Panc1 (cell line): ENCODE measurements around the gene MFSD6. TPM values are rescaled to one million over a fixed set of nuclear protein-coding genes. Genes with fewer than 3 reads are reported as not detected.

Experiments
- ATAC-seq: fragments of 200-7000 bp; cut with Tn5 transposase; 2 replicates; pipeline ENCODE4 v1.9.1; 2020; ENCODE audit warnings: mild to moderate bottlenecking, moderate library complexity
- BruUV-seq: library from RNA; stranded (reverse); fragments of 400-500 nt; replicated peaks from 2 replicates; lab custom pipeline; 2021; lab: Mats Ljungman, UMichigan
- CTCF ChIA-PET: fragments of 300-600 bp; sonication (Branson Sonifier 250); formaldehyde crosslinking; loops from one replicate; lab custom pipeline; 2022; ENCODE audit warnings: antibody characterized with exemption; lab: Charles Lee
- POLR2A ChIA-PET: fragments of 300-600 bp; sonication (Branson Sonifier 250); formaldehyde crosslinking; loops from one replicate; lab custom pipeline; 2022; ENCODE audit warnings: antibody characterized with exemption; lab: Charles Lee
- DNase-seq: peaks from one replicate; pipeline ENCODE4 v3.0.0-alpha.2; 2010; ENCODE audit warnings: low read depth, low spot score
- H3K27ac ChIP-seq: 2 replicates; pipeline ENCODE4 v1.5.1; 2011; ENCODE audit warnings: mild to moderate bottlenecking, low read length, inconsistent platforms
- H3K27me3 ChIP-seq: fragments of 200-500 bp; sonication (Bioruptor generic); 2 replicates; pipeline ENCODE4 v1.6.0; 2014; ENCODE audit warnings: low read length, inconsistent platforms; ENCODE audit not compliant: control insufficient read depth, insufficient read depth
- H3K36me3 ChIP-seq: fragments of 200-500 bp; sonication (Bioruptor generic); 2 replicates; pipeline ENCODE4 v1.5.1; 2014; ENCODE audit warnings: inconsistent platforms, mild to moderate bottlenecking, low read length, moderate library complexity; ENCODE audit not compliant: control insufficient read depth, insufficient read depth
- H3K4me1 ChIP-seq: 2 replicates; pipeline ENCODE4 v1.5.1; 2011; ENCODE audit warnings: inconsistent platforms, mild to moderate bottlenecking, low read length, moderate library complexity; ENCODE audit not compliant: control insufficient read depth, insufficient read depth
- H3K4me3 ChIP-seq, 2 experiments: 2 replicates each; pipeline ENCODE4 v1.5.1; 2011 to 2012; ENCODE audit warnings: low read depth in 2 of 2, low read length in 2 of 2, mild to moderate bottlenecking in 2 of 2, inconsistent platforms in 1 of 2, moderate library complexity in 1 of 2
- H3K9me3 ChIP-seq: fragments of 200-500 bp; sonication (Bioruptor generic); 2 replicates; pipeline ENCODE4 v1.5.1; 2014; ENCODE audit warnings: low read depth, mild to moderate bottlenecking, inconsistent platforms, low read length, moderate library complexity; ENCODE audit not compliant: control insufficient read depth, insufficient read depth
- CTCF ChIP-seq: fragments of 450-650 bp; IDR thresholded peaks from 2 replicates; pipeline ENCODE4 v1.5.1; 2017; ENCODE audit warnings: mild to moderate bottlenecking
- POLR2AphosphoS5 ChIP-seq: IDR thresholded peaks from 2 replicates; pipeline ENCODE4 v1.6.1; 2012; ENCODE audit warnings: mild to moderate bottlenecking, low read depth, low read length, moderate library complexity
- SIN3A ChIP-seq: IDR thresholded peaks from 2 replicates; pipeline ENCODE4 v1.6.1; 2012; ENCODE audit warnings: low read depth, mild to moderate bottlenecking, low read length, moderate library complexity, borderline replicate concordance; ENCODE audit not compliant: insufficient read depth
- TCF7L2 ChIP-seq: IDR thresholded peaks from 2 replicates; pipeline ENCODE4 v1.6.1; 2011; ENCODE audit warnings: mild to moderate bottlenecking, low read depth, low read length, inconsistent platforms
- in situ Hi-C: cut with HindIII; loops from 2 replicates; pipeline ENCODE4 v1.10.0; 2016; ENCODE audit warnings: low sequenced_read_pairs, low pct_unique_long_range_greater_than_20kb
- intact Hi-C: fragments of 100-400 bp; cut with micrococcal nuclease; formaldehyde crosslinking; loops from one replicate; pipeline ENCODE4 v1.10.0; 2022; ENCODE audit not compliant: unreplicated experiment
- total RNA-seq: library from RNA; stranded (reverse); gene quantifications from one replicate; pipeline ENCODE4 v1.2.1, GENCODE V29; 2021; ENCODE audit not compliant: unreplicated experiment
- TF ChIP-seq, protein P1 (sequence below), 2 experiments: IDR thresholded peaks; 2 replicates each; pipeline ENCODE4 v1.6.1; 2011 to 2012; ENCODE audit warnings: low read depth in 2 of 2, control low read depth in 1 of 2, low read length in 1 of 2, mild to moderate bottlenecking in 1 of 2, moderate library complexity in 1 of 2; ENCODE audit not compliant: insufficient read depth in 1 of 2

Gene MFSD6
- total RNA-seq, 1 experiment from 2014 or later = 10.4 TPM

GRCh38 chr2:190456833-190457232, 48.7 kb downstream of the MFSD6 start:
- no TSS peak for BruUV-seq
- no peak overlapping the region for H3K27ac ChIP-seq
- intact Hi-C loops (no loop called here), in situ Hi-C loops (no loop called here)
- ATAC-seq (no peak), DNase-seq (no peak)
- TF ChIP-seq POLR2AphosphoS5 = no peak
- no peaks in the 10 kb centered on the region for H3K36me3 ChIP-seq
- H3K4me1 ChIP-seq = no peaks in the 10 kb centered on the region
- no peak overlapping the region for H3K4me3 ChIP-seq
- CTCF ChIA-PET = no interaction called here
- POLR2A ChIA-PET = no interaction called here
- no peaks in the 10 kb centered on the region for H3K9me3 ChIP-seq
- H3K27me3 ChIP-seq = no peaks in the 10 kb centered on the region

DNA sequence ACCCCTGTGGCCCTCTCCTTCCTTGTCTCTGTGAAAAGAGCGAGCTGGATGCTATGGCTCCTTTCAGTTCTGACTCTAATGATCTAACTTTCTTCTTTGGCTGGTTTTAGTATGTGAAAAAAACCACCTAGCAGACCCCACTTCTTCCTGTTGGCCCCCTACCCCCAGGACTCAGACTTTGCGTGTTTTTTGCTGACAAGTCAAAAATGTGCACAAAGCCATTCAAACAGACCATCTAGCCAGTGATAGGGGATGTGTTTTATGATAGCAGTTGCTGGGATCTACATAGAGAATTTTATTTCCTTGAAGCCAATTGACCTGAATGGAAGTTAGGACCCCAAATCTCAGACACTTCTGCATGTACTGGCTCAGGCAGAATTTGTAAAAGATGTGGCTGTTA, 49.1 kb downstream of the MFSD6 start:
- intact Hi-C loops = no loop called here
- ChIA-PET POLR2A (no interaction called here), CTCF (no interaction called here)
- in situ Hi-C loops = no loop called here
- Histone ChIP-seq H3K27me3 (no peaks in the 10 kb centered on the region), H3K4me3 (no peak overlapping the region), H3K27ac (no peak overlapping the region), H3K36me3 (no peaks in the 10 kb centered on the region), H3K4me1 (no peaks in the 10 kb centered on the region), H3K9me3 (no peaks in the 10 kb centered on the region)
- no peak for ATAC-seq
- DNase-seq = no peak
- no TSS peak for BruUV-seq
- TF ChIP-seq POLR2AphosphoS5 (no peak), SIN3A (no peak), CTCF (no peak), TCF7L2 (no peak)
- TF ChIP-seq, protein P1, sequence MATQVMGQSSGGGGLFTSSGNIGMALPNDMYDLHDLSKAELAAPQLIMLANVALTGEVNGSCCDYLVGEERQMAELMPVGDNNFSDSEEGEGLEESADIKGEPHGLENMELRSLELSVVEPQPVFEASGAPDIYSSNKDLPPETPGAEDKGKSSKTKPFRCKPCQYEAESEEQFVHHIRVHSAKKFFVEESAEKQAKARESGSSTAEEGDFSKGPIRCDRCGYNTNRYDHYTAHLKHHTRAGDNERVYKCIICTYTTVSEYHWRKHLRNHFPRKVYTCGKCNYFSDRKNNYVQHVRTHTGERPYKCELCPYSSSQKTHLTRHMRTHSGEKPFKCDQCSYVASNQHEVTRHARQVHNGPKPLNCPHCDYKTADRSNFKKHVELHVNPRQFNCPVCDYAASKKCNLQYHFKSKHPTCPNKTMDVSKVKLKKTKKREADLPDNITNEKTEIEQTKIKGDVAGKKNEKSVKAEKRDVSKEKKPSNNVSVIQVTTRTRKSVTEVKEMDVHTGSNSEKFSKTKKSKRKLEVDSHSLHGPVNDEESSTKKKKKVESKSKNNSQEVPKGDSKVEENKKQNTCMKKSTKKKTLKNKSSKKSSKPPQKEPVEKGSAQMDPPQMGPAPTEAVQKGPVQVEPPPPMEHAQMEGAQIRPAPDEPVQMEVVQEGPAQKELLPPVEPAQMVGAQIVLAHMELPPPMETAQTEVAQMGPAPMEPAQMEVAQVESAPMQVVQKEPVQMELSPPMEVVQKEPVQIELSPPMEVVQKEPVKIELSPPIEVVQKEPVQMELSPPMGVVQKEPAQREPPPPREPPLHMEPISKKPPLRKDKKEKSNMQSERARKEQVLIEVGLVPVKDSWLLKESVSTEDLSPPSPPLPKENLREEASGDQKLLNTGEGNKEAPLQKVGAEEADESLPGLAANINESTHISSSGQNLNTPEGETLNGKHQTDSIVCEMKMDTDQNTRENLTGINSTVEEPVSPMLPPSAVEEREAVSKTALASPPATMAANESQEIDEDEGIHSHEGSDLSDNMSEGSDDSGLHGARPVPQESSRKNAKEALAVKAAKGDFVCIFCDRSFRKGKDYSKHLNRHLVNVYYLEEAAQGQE (IDR thresholded peaks at IDR 0.05; ENCODE audit: insufficient read depth in 1 of 2, low read depth in 2 of 2, low read length in 1 of 2) = no peak

DNA sequence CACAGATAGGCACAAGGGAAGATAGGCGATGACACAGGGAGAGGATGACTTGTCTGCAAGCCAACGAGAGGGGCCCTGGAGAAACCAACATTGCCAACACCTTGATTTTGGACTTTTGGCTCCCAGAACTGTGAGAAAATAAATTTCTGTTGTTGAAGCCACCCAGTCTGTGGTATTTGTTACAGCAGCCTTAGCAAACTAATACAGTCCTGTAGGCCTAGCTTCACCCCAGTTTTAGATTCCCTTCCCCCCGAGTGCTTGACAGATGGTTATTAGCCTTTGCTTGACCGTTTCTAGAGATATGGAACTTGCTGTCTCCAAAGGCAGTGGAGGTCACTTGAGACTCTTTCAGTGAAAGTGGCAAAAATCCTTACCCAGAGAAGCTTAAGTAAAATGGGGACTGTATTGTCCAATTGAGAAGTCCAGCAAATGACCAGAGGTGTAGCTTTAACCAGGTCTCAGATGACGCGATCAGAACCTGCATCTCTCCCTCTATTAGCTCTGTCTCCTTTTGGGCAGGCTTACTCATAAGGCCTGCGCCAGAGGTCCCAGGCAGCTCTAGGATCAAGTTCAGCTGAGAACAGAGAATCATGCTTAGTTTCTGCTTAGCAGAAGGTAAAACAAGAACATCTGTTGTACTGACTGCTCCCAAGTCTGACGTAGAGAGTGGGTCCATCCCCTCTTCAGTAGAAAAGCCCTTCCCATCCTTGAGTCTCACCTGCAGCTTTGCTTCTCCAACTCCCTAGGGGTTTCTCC, 50.4 kb downstream of the MFSD6 start:
- H3K27ac ChIP-seq = no peak overlapping the region
- POLR2A ChIA-PET = no interaction called here
- in situ Hi-C loops (no loop called here), intact Hi-C loops (no loop called here)
- BruUV-seq = no TSS peak
- H3K9me3 ChIP-seq = no peaks in the 10 kb centered on the region
- CTCF ChIA-PET = no interaction called here
- H3K27me3 ChIP-seq = no peaks in the 10 kb centered on the region
- ATAC-seq (no peak), DNase-seq (no peak)
- TF ChIP-seq POLR2AphosphoS5 (no peak), SIN3A (no peak)
- TF ChIP-seq, protein P1 (IDR thresholded peaks at IDR 0.05; ENCODE audit: insufficient read depth in 1 of 2, low read depth in 2 of 2, low read length in 1 of 2) = no peak
- H3K36me3 ChIP-seq = no peaks in the 10 kb centered on the region
- H3K4me3 ChIP-seq = no peak overlapping the region
- no peaks in the 10 kb centered on the region for H3K4me1 ChIP-seq
